HepG2 (cell line): ENCODE data around the gene GRIP1.

Experiments
- MXI1 ChIP-seq: IDR thresholded peaks from 3 replicates; pipeline ENCODE4 v1.6.1; 2012; ENCODE audit warnings: low read depth, low read length, inconsistent platforms, borderline replicate concordance
- SYNCRIP ChIP-seq: fragments of 200-400 bp; formaldehyde crosslinking; IDR thresholded peaks from 2 replicates; pipeline ENCODE4 v1.6.1; 2018; ENCODE audit warnings: mild to moderate bottlenecking, low read depth, low read length; ENCODE audit not compliant: insufficient read depth
- TF ChIP-seq, protein P1 (sequence below): sonication (generic); formaldehyde crosslinking; conservative IDR thresholded peaks from 2 replicates; pipeline ENCODE4 v1.8.1; 2023; ENCODE audit warnings: missing genetic modification reagents

DNA sequence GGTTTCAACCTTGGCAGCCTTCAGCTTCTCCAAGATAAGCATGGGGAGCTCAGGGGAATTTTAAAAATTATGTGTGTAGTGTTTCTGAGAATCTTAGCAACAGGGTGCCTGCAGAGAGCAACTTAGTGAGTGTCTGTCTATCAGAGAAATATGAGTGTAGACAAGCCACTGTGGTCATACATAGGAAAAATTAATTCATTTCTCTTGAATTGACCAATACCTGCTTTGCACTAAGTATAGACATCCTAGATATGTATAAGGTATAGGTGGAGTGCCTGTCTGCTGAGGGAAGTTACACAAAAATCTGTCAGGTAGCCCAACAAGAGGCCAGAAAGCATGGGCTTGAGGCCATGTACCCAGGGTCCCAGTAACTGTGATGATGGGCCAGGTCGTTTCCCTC lies 355.9 kb downstream of the GRIP1 start:
- TF ChIP-seq SYNCRIP: no peak
- TF ChIP-seq MXI1: no peak
- TF ChIP-seq, protein P1, sequence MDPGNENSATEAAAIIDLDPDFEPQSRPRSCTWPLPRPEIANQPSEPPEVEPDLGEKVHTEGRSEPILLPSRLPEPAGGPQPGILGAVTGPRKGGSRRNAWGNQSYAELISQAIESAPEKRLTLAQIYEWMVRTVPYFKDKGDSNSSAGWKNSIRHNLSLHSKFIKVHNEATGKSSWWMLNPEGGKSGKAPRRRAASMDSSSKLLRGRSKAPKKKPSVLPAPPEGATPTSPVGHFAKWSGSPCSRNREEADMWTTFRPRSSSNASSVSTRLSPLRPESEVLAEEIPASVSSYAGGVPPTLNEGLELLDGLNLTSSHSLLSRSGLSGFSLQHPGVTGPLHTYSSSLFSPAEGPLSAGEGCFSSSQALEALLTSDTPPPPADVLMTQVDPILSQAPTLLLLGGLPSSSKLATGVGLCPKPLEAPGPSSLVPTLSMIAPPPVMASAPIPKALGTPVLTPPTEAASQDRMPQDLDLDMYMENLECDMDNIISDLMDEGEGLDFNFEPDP (CRISPR knock-in tag): no peak
